Activated T-helper 2 cell treated with anti-CD3 and anti-CD28 coated beads, Interferon-gamma antibody, Interleukin-2, Interleukin-4, amounts not matched to agents 10 μg/mL and 5 μg/mL and 100 μg/mL, durations not matched to agents 14 hours and 24 hours and 36 hours (primary cell): ENCODE measurements around the gene NDST3. TPM values are rescaled to one million over a fixed set of nuclear protein-coding genes. Genes with fewer than 3 reads are reported as not detected.

Experiments
- DNase-seq: peaks from one replicate; pipeline ENCODE4 v3.0.0; 2021; ENCODE audit warnings: low spot score
- H3K27ac Mint-ChIP-seq: one replicate; pipeline ENCODE4 v1.8.0; 2021; ENCODE audit warnings: mixed read lengths
- H3K27me3 Mint-ChIP-seq: one replicate; pipeline ENCODE4 v1.8.0; 2021; ENCODE audit warnings: low read depth, mixed read lengths
- H3K36me3 Mint-ChIP-seq: one replicate; pipeline ENCODE4 v1.8.0; 2021; ENCODE audit warnings: low read depth, mixed read lengths
- H3K4me1 Mint-ChIP-seq: one replicate; pipeline ENCODE4 v1.8.0; 2021; ENCODE audit warnings: low read depth, mixed read lengths
- H3K4me3 Mint-ChIP-seq: one replicate; pipeline ENCODE4 v1.8.0; 2021; ENCODE audit warnings: low read depth, mild to moderate bottlenecking, moderate library complexity, mixed read lengths
- H3K9me3 Mint-ChIP-seq: one replicate; pipeline ENCODE4 v1.8.0; 2021; ENCODE audit warnings: mixed read lengths
- intact Hi-C: fragments of 100-400 bp; cut with micrococcal nuclease; formaldehyde crosslinking; loops from one replicate; pipeline ENCODE4 v1.15.1; 2023
- total RNA-seq: library from RNA; stranded (reverse); gene quantifications from 2 replicates; pipeline ENCODE4 v1.2.3, GENCODE V29; 2022

The NDST3 gene
- total RNA-seq, 1 donor from 2014 or later = not detected

- Mint-ChIP-seq H3K4me3 (no peak overlapping the region), H3K27ac (no peak overlapping the region)
- intact Hi-C loops = loop anchor here (1.0 to 5.0 kb wide), 4 partner anchors 47 to 204 kb away; partner anchors contain the start of gene NDST3
Measured at GRCh38 chr4:118221227-118221800, 187.0 kb downstream of the NDST3 start.

GRCh38 chr4:118224243-118224829 lies 190.1 kb downstream of the NDST3 start:
- intact Hi-C loops = loop anchor here (1.0 to 5.0 kb wide), 5 partner anchors 53 to 776 kb away; partner anchors contain the start of gene NDST3
- H3K27me3 Mint-ChIP-seq = peaks cover 10% of the 10 kb centered on the region
- no peaks in the 10 kb centered on the region for H3K9me3 Mint-ChIP-seq
- peaks cover 2% of the 10 kb centered on the region for H3K36me3 Mint-ChIP-seq
- H3K4me1 Mint-ChIP-seq = peaks cover 17% of the 10 kb centered on the region
- H3K27ac Mint-ChIP-seq = no peak overlapping the region
- no peak for DNase-seq
- H3K4me3 Mint-ChIP-seq = no peak overlapping the region

More at GRCh38 chr4:118221227-118221800, 187.0 kb downstream of the NDST3 start:
- H3K27me3 Mint-ChIP-seq = peaks cover 9% of the 10 kb centered on the region
- H3K9me3 Mint-ChIP-seq = no peaks in the 10 kb centered on the region
- DNase-seq = no peak
- H3K36me3 Mint-ChIP-seq = peaks cover 2% of the 10 kb centered on the region
- peaks cover 18% of the 10 kb centered on the region for H3K4me1 Mint-ChIP-seq

- Mint-ChIP-seq H3K4me3 (no peak overlapping the region), H3K27ac (no peak overlapping the region), H3K36me3 (no peaks in the 10 kb centered on the region), H3K9me3 (no peaks in the 10 kb centered on the region), H3K27me3 (peaks cover 10% of the 10 kb centered on the region), H3K4me1 (peaks cover 9% of the 10 kb centered on the region)
- DNase-seq = no peak
- intact Hi-C loops = no loop called here
Measured at GRCh38 chr4:118225511-118225910, 191.2 kb downstream of the NDST3 start.

GRCh38 chr4:118226311-118227010 lies 192.2 kb downstream of the NDST3 start:
- Mint-ChIP-seq H3K4me3 (no peak overlapping the region), H3K4me1 (peaks cover 3% of the 10 kb centered on the region), H3K9me3 (no peaks in the 10 kb centered on the region), H3K36me3 (no peaks in the 10 kb centered on the region), H3K27me3 (peaks cover 10% of the 10 kb centered on the region), H3K27ac (no peak overlapping the region)
- intact Hi-C loops = no loop called here
- DNase-seq = no peak

GRCh38 chr4:118235566-118236120 lies 201.4 kb downstream of the NDST3 start:
- H3K4me1 Mint-ChIP-seq = no peaks in the 10 kb centered on the region
- no peaks in the 10 kb centered on the region for H3K9me3 Mint-ChIP-seq
- intact Hi-C loops = no loop called here
- no peak for DNase-seq
- H3K36me3 Mint-ChIP-seq = no peaks in the 10 kb centered on the region
- H3K27ac Mint-ChIP-seq = no peak overlapping the region
- H3K27me3 Mint-ChIP-seq = peaks cover 2% of the 10 kb centered on the region
- no peak overlapping the region for H3K4me3 Mint-ChIP-seq

- H3K4me3 Mint-ChIP-seq = no peak overlapping the region
- intact Hi-C loops = no loop called here
- DNase-seq = no peak
- no peaks in the 10 kb centered on the region for H3K36me3 Mint-ChIP-seq
- no peak overlapping the region for H3K27ac Mint-ChIP-seq
- no peaks in the 10 kb centered on the region for H3K4me1 Mint-ChIP-seq
- H3K9me3 Mint-ChIP-seq = no peaks in the 10 kb centered on the region
- peaks cover 2% of the 10 kb centered on the region for H3K27me3 Mint-ChIP-seq
Measured at GRCh38 chr4:118237531-118237930, 203.2 kb downstream of the NDST3 start.

DNA sequence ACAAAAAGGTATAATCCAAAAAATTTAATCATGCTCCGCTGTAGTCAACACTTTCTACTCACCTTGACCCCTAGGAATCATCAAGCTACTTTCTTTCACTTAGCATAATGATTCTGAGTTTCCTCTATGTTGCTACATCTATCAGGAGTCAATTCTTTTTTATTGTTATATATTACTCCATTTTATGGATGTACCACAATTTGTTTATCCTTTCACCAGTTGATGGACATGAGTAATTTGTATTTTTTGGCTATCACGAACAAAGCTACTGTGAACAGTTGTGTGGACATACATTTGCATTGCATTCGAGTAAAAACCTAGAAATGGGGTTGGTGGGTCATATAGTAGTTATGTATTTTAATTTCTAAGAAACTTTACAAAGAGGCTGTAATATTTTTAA lies 215.6 kb downstream of the NDST3 start:
- no peaks in the 10 kb centered on the region for H3K27me3 Mint-ChIP-seq
- H3K9me3 Mint-ChIP-seq = no peaks in the 10 kb centered on the region
- no peaks in the 10 kb centered on the region for H3K36me3 Mint-ChIP-seq
- no peak overlapping the region for H3K4me3 Mint-ChIP-seq
- H3K27ac Mint-ChIP-seq = no peak overlapping the region
- intact Hi-C loops = no loop called here
- peaks cover 2% of the 10 kb centered on the region for H3K4me1 Mint-ChIP-seq
- DNase-seq = no peak

DNA sequence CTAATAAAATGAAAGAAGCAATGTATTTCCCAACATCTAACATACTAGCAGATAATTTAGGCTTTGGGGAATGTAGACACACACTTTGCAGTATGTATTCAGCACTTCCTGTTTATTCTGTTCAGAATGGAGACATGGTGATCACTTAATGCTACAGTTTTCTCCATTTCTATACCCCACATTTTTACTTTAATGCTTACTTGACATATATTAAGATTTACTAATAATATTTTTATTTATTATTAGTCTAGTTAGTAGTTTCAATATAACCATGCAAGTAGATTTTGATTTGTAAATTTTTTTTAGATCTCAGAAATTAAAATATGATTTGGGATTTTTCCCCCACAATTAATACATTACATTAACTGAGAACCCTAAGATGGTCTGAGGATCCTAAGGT lies 220.1 kb downstream of the NDST3 start:
- Mint-ChIP-seq H3K4me1 (no peaks in the 10 kb centered on the region), H3K9me3 (no peaks in the 10 kb centered on the region), H3K4me3 (no peak overlapping the region), H3K27me3 (peaks cover 1% of the 10 kb centered on the region), H3K36me3 (no peaks in the 10 kb centered on the region), H3K27ac (no peak overlapping the region)
- no peak for DNase-seq
- intact Hi-C loops = no loop called here

- no peak overlapping the region for H3K27ac Mint-ChIP-seq
- intact Hi-C loops = no loop called here
- H3K27me3 Mint-ChIP-seq = peaks cover 13% of the 10 kb centered on the region
- H3K36me3 Mint-ChIP-seq = no peaks in the 10 kb centered on the region
- DNase-seq = no peak
- H3K4me1 Mint-ChIP-seq = no peaks in the 10 kb centered on the region
- H3K9me3 Mint-ChIP-seq = no peaks in the 10 kb centered on the region
- no peak overlapping the region for H3K4me3 Mint-ChIP-seq
Measured at GRCh38 chr4:118259111-118259510, 224.8 kb downstream of the NDST3 start.

DNA sequence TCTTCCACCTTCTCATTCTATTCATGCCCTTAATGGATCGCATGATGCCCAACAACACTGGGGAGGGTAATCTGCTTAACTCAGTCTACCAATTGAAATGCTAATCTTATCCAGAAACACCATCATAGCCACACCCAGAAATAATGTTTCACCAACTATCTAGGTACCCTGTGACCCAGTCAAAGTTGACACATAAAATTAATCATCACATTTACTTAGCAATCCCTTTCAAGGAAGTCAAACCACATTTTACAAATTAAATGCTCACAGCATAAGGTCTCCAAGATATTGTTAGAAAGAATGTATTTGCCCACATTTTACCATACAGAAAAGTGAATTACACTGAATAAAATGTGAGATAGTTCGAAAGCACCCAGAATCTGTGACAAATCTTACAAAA lies 226.0 kb downstream of the NDST3 start:
- intact Hi-C loops = no loop called here
- Mint-ChIP-seq H3K4me1 (no peaks in the 10 kb centered on the region), H3K36me3 (no peaks in the 10 kb centered on the region), H3K4me3 (no peak overlapping the region), H3K27me3 (peaks cover 19% of the 10 kb centered on the region), H3K9me3 (no peaks in the 10 kb centered on the region), H3K27ac (no peak overlapping the region)
- no peak for DNase-seq

- no peak for DNase-seq
- H3K27ac Mint-ChIP-seq = no peak overlapping the region
- no peak overlapping the region for H3K4me3 Mint-ChIP-seq
- H3K27me3 Mint-ChIP-seq = peaks cover 18% of the 10 kb centered on the region
- H3K9me3 Mint-ChIP-seq = no peaks in the 10 kb centered on the region
- intact Hi-C loops = no loop called here
- no peaks in the 10 kb centered on the region for H3K36me3 Mint-ChIP-seq
- no peaks in the 10 kb centered on the region for H3K4me1 Mint-ChIP-seq
Measured at GRCh38 chr4:118264096-118264495, 229.8 kb downstream of the NDST3 start.

- H3K9me3 Mint-ChIP-seq = no peaks in the 10 kb centered on the region
- intact Hi-C loops = no loop called here
- no peak for DNase-seq
Measured at GRCh38 chr4:118265312-118266144, 231.2 kb downstream of the NDST3 start.

More at GRCh38 chr4:118265312-118266144, 231.2 kb downstream of the NDST3 start:
- Mint-ChIP-seq H3K27me3 (peaks cover 18% of the 10 kb centered on the region), H3K27ac (no peak overlapping the region), H3K36me3 (no peaks in the 10 kb centered on the region), H3K4me1 (peaks cover under 1% of the 10 kb centered on the region), H3K4me3 (peak overlapping the region; percentile 70)
